Small intestine (tissue), 7 donors: ENCODE data around the gene USP6. TPM values are rescaled to one million over a fixed set of nuclear protein-coding genes. Genes with fewer than 3 reads are reported as not detected.
"Not testable (repeated sequence)": the region's sequence is repeated elsewhere in the genome, so short reads cannot be mapped to it uniquely, and the experiment has no call there.

ENCODE experiments used
- DNase-seq, 2 donors: peaks; one replicate each; pipeline versions ENCODE4 v3.0.0 to v3.0.0-alpha.2; 2013
- FAIRE-seq: peaks from 2 replicates; lab custom pipeline; 2012; peaks lifted over from hg19 to GRCh38; lab: Jason Lieb, UNC
- H3K27ac ChIP-seq, 3 donors: one replicate each; pipeline ENCODE4 v1.5.1; 2013; ENCODE audit warnings: low read length in 2 of 3, mild to moderate bottlenecking in 2 of 3, control low read depth in 1 of 3, inconsistent platforms in 1 of 3, low read depth in 1 of 3, moderate library complexity in 1 of 3
- H3K27me3 ChIP-seq, 3 donors: one replicate each; pipeline ENCODE4 v1.6.1; 2013; ENCODE audit warnings: low read length in 3 of 3, inconsistent platforms in 1 of 3; ENCODE audit not compliant: control insufficient read depth in 3 of 3, insufficient read depth in 3 of 3
- H3K36me3 ChIP-seq, 3 donors: one replicate each; pipeline ENCODE4 v1.6.1; 2013; ENCODE audit warnings: low read length in 3 of 3, inconsistent platforms in 1 of 3, low read depth in 1 of 3, mild to moderate bottlenecking in 1 of 3, moderate library complexity in 1 of 3; ENCODE audit not compliant: control insufficient read depth in 3 of 3, insufficient read depth in 2 of 3
- H3K4me1 ChIP-seq, 3 donors: one replicate each; pipeline ENCODE4 v1.6.1; 2013; ENCODE audit warnings: low read length in 2 of 3, inconsistent platforms in 1 of 3, low read depth in 1 of 3, mild to moderate bottlenecking in 1 of 3, moderate library complexity in 1 of 3; ENCODE audit not compliant: control insufficient read depth in 3 of 3, insufficient read depth in 2 of 3
- H3K4me3 ChIP-seq, 3 donors: one replicate each; pipeline ENCODE4 v1.5.1; 2013; ENCODE audit warnings: low read length in 3 of 3, control low read depth in 1 of 3, inconsistent platforms in 1 of 3, low read depth in 1 of 3, mild to moderate bottlenecking in 1 of 3, moderate library complexity in 1 of 3
- H3K9me3 ChIP-seq, 2 donors: one replicate each; pipeline ENCODE4 v1.6.1; 2013; ENCODE audit warnings: low read depth in 1 of 2, low read length in 1 of 2; ENCODE audit not compliant: control insufficient read depth in 2 of 2, insufficient read depth in 1 of 2
- WGBS, 3 donors: extraction: QIAGEN DNeasy Blood & Tissue Kit; methylation state at CpG; one replicate each; pipeline ENCODE4 v1.1.7; 2013; 5-methylcytosine and 5-hydroxymethylcytosine counted together
- polyA plus RNA-seq, 4 donors: library from polyadenylated mRNA; stranded (reverse) in 3 of 4; unstranded in 1 of 4; fragments of 200-250 nt in 3 of 4; fragments of 120-200 nt in 1 of 4; gene quantifications; one replicate each; pipeline versions ENCODE4 v1.2.1 to v1.2.3, GENCODE V29; 2013
- donor health status: healthy with polysubstance abuse.
- donor health status: control.
- donor health status: control.
- donor health status: Bipolar disorder and iron deficiency.
- donor health status: healthy.

Gene USP6
- polyA plus RNA-seq, 4 donors: 0.03 to 0.44 TPM; not detected in 2

DNA sequence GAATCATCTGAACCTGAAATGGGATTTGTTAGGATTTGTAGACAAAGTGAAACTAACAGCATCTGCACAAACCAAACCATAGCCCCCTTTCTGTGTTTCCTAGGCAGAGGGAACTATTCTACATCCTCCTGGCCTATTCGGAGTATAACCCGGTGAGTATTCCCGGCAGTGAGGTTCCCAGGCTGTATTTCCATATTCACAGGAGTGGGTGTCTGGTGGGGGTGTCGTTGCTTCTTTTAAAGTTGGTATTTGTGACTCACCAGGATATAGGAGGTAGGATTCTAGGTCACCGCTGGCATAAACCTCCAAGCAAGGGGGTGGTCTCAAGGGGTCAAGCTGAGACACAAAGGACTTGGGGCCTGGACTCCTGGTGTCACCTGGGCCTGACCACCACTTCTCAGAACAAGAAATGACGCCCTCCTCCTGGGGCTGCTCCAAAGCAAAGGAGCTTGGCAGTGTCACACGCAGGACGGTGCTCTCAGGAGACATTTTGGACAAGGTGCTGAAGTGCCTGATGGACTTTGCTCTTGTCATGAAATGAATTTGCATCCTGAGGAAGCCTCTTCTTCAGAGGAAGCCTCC is 19.4 kb downstream of the USP6 start:
- H3K27ac ChIP-seq, H3K4me1 ChIP-seq, FAIRE-seq, H3K36me3 ChIP-seq, H3K4me3 ChIP-seq, H3K27me3 ChIP-seq, DNase-seq, H3K9me3 ChIP-seq: not testable (repeated sequence)
- 78 to 82% (median 78%) methylated on average over 8 of the region's 8 CpGs for WGBS, 3 donors

GRCh38 chr17:5135726-5136579 is 20.1 kb downstream of the USP6 start:
- FAIRE-seq (no peak), DNase-seq (no peak)
- Histone ChIP-seq H3K9me3 (no peaks in the 10 kb centered on the region), H3K4me3 (no peak overlapping the region), H3K27ac (no peak overlapping the region), H3K27me3 (no peaks in the 10 kb centered on the region), H3K4me1 (no peaks in the 10 kb centered on the region), H3K36me3 (no peaks in the 10 kb centered on the region)
- 82 to 88% (median 82%) methylated on average over 14 of the region's 14 CpGs for WGBS, 3 donors

GRCh38 chr17:5136580-5137412 is 21.0 kb downstream of the USP6 start:
- not testable (repeated sequence) for FAIRE-seq, H3K27me3 ChIP-seq, H3K4me3 ChIP-seq, H3K27ac ChIP-seq, H3K9me3 ChIP-seq, H3K36me3 ChIP-seq, H3K4me1 ChIP-seq, DNase-seq
- WGBS, 3 donors: 78 to 86% (median 79%) methylated on average over 12 to 14 of the region's 14 CpGs

- not testable (repeated sequence) for FAIRE-seq, H3K9me3 ChIP-seq, DNase-seq, H3K4me1 ChIP-seq, H3K36me3 ChIP-seq, H3K27ac ChIP-seq, H3K27me3 ChIP-seq, H3K4me3 ChIP-seq
- 80 to 87% (median 81%) methylated on average over 14 to 15 of the region's 15 CpGs for WGBS, 3 donors
Observed at GRCh38 chr17:5137511-5138197, 21.8 kb downstream of the USP6 start.

GRCh38 chr17:5138198-5138544 is 22.3 kb downstream of the USP6 start:
- 88 to 96% (median 90%) methylated on average over 9 of the region's 9 CpGs for WGBS, 3 donors
- H3K27me3 ChIP-seq, H3K4me1 ChIP-seq, H3K36me3 ChIP-seq, H3K9me3 ChIP-seq, DNase-seq, H3K27ac ChIP-seq, FAIRE-seq, H3K4me3 ChIP-seq: not testable (repeated sequence)

DNA sequence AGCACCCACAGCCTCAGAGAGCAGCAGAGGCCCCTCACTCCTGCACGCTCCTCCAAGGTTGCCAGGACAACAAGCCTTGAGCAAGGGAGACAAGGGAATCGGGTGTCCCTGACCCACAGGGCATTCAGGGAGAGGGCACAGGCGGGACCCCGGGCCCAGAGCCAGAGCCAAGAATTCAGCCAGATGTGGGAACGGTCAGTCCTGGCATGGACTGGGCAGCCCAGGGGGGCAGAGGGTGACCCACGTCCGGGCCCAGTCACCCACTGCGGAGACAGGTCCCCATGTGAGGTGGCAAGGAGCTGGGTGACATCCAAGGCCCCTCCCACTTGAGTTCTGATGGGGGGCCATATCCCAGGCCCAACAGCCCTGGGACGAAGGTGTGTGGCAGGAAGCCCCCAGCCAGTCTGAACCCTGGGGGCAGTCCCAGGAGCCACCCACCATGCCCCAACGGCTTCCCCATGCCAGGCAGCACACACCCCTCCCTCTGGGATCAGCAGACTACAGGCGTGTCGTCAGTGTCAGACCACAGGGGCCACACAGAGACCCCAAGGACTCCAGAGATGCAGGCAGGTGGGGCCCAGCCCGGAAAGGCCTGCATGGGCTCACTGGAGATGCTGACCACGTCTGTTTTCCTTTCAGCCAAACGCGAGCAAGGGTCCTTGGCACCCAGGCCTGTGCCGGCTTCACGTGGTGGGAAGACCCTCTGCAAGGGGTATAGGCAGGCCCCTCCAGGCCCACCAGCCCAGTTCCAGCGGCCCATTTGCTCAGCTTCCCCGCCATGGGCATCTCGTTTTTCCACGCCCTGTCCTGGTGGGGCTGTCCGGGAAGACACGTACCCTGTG is 23.0 kb downstream of the USP6 start:
- DNase-seq: no peak
- H3K36me3 ChIP-seq: no peaks in the 10 kb centered on the region
- no peak for FAIRE-seq
- H3K27ac ChIP-seq: no peak overlapping the region
- H3K4me1 ChIP-seq: no peaks in the 10 kb centered on the region
- no peak overlapping the region for H3K4me3 ChIP-seq
- no peaks in the 10 kb centered on the region for H3K27me3 ChIP-seq
- WGBS, 3 donors: 85 to 90% (median 89%) methylated on average over 24 of the region's 24 CpGs
- no peaks in the 10 kb centered on the region for H3K9me3 ChIP-seq

- H3K4me3 ChIP-seq: no peak overlapping the region
- DNase-seq (no peak), FAIRE-seq (no peak)
- 68 to 89% (median 77%) methylated on average over 5 of the region's 5 CpGs for WGBS, 3 donors
- H3K4me1 ChIP-seq: no peaks in the 10 kb centered on the region
- H3K27ac ChIP-seq: no peak overlapping the region
- H3K36me3 ChIP-seq: no peaks in the 10 kb centered on the region
- H3K27me3 ChIP-seq: no peaks in the 10 kb centered on the region
- no peaks in the 10 kb centered on the region for H3K9me3 ChIP-seq
Observed at GRCh38 chr17:5139458-5139732, 23.6 kb downstream of the USP6 start.
